BJ (cell line): ENCODE data around the gene DUSP5. TPM values are rescaled to one million over a fixed set of nuclear protein-coding genes. Genes with fewer than 3 reads are reported as not detected.

ENCODE experiments used
- CTCF ChIA-PET: fragments of 350-600 bp; formaldehyde crosslinking; extraction: SDS; loops from one replicate; lab custom pipeline; 2021; ENCODE audit warnings: antibody characterized with exemption, inconsistent platforms; lab: Yijun Ruan, JAX
- POLR2A ChIA-PET: fragments of 300-600 bp; sonication (Branson Sonifier 250); formaldehyde crosslinking; extraction: SDS; loops from one replicate; lab custom pipeline; 2021; ENCODE audit warnings: antibody characterized with exemption; lab: Charles Lee
- DNase-seq: peaks from one replicate; pipeline ENCODE4 v3.0.0-alpha.2; 2011; ENCODE audit warnings: low read depth
- H3K27me3 ChIP-seq: 2 replicates; pipeline ENCODE4 v1.6.0; 2011; ENCODE audit warnings: low read length; ENCODE audit not compliant: control insufficient read depth, insufficient read depth
- H3K36me3 ChIP-seq: 2 replicates; pipeline ENCODE4 v1.5.1; 2011; ENCODE audit warnings: low read length; ENCODE audit not compliant: control insufficient read depth, insufficient read depth
- H3K4me3 ChIP-seq: 2 replicates; pipeline ENCODE4 v1.5.1; 2011; ENCODE audit warnings: low read depth, mild to moderate bottlenecking, control low read depth, low read length
- polyA plus RNA-seq: library from polyadenylated mRNA; depleted of rRNA; stranded (reverse); fragments of >200 nt; gene quantifications from 2 replicates; pipeline ENCODE4 v1.2.3, GENCODE V29; 2011
- TF ChIP-seq, protein P1 (sequence below): IDR thresholded peaks from 2 replicates; pipeline ENCODE4 v1.5.1; 2011; ENCODE audit warnings: low read depth, mild to moderate bottlenecking, control low read depth, inconsistent platforms, low read length, moderate library complexity; ENCODE audit not compliant: insufficient read depth

The DUSP5 gene
- polyA plus RNA-seq, 1 experiment, result 30.4 TPM

GRCh38 chr10:110492069-110492822 is 5.5 kb upstream of the DUSP5 start:
- no peak for DNase-seq
- TF ChIP-seq, protein P1, sequence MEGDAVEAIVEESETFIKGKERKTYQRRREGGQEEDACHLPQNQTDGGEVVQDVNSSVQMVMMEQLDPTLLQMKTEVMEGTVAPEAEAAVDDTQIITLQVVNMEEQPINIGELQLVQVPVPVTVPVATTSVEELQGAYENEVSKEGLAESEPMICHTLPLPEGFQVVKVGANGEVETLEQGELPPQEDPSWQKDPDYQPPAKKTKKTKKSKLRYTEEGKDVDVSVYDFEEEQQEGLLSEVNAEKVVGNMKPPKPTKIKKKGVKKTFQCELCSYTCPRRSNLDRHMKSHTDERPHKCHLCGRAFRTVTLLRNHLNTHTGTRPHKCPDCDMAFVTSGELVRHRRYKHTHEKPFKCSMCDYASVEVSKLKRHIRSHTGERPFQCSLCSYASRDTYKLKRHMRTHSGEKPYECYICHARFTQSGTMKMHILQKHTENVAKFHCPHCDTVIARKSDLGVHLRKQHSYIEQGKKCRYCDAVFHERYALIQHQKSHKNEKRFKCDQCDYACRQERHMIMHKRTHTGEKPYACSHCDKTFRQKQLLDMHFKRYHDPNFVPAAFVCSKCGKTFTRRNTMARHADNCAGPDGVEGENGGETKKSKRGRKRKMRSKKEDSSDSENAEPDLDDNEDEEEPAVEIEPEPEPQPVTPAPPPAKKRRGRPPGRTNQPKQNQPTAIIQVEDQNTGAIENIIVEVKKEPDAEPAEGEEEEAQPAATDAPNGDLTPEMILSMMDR, result no peak
- POLR2A ChIA-PET, result interaction anchor here (0.6 kb wide), 1 partner anchor 418 kb away, joined by 6 read pairs; no protein-coding TSS in a partner anchor
- H3K27me3 ChIP-seq, result no peaks in the 10 kb centered on the region
- no peak overlapping the region for H3K4me3 ChIP-seq
- CTCF ChIA-PET, result interaction anchor here (1.0 to 2.2 kb wide), 4 partner anchors 9 to 180 kb away, joined by 3 to 8 read pairs (median 5); no protein-coding TSS in a partner anchor
- no peaks in the 10 kb centered on the region for H3K36me3 ChIP-seq

DNA sequence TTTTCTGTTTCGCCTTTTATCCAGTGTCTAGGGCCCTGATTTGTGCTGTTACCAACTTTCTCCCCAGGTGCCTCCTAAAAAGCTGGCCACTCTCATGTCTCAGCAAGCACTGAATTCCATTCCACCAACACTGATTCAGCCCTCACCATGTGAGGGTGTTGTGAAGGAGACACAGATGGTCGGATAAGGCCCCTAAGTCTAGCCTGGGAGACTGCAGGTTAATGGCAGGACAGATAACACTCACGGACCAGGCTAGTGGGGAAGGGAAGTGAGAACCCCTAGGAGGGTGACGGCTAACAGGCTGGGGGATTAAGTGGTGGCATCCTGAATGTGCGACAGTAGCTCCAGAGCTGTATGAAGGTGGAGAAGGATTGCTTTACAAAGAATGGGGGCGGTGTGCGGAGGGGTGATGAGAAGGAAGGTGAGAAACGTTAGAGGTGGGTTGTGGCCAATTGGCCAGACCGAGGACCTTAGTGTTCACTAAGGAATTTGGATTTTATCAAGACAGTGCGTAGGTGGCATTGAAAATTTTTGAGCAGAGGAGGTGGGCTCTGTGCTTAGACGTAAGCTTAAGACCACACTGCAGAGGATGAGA is 3.8 kb upstream of the DUSP5 start:
- ChIA-PET CTCF (interaction anchor here (0.7 to 8.2 kb wide), 5 partner anchors 10 to 189 kb away, joined by 3 to 72 read pairs (median 3); no protein-coding TSS in a partner anchor), POLR2A (no interaction called here)
- TF ChIP-seq, protein P1, result no peak
- Histone ChIP-seq H3K36me3 (no peaks in the 10 kb centered on the region), H3K4me3 (no peak overlapping the region), H3K27me3 (no peaks in the 10 kb centered on the region)
- DNase-seq, result no peak

DNA sequence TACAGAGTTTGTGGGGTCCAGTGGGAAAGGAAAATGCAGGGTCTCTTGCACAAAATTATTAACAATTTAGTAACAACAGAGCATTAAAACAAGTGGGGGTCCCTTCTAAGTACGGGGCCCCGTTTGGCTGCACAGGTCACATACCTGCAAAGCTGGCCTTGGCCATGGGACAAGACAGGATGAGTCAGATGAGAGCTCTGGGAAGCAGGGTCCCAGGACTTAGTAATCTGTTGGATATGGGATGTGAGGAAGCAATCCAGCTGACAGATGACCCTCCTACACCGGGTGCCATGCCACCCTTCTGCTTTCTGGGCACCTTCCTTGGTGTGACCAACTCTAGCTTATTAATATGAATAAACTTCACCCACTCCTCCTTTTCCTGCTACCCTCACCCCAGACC is 3.2 kb upstream of the DUSP5 start:
- ChIA-PET CTCF (interaction anchor here (0.7 to 8.2 kb wide), 4 partner anchors 79 to 189 kb away, joined by 3 to 72 read pairs (median 3); no protein-coding TSS in a partner anchor), POLR2A (no interaction called here)
- no peak for DNase-seq
- TF ChIP-seq, protein P1, result no peak
- no peaks in the 10 kb centered on the region for H3K27me3 ChIP-seq
- H3K4me3 ChIP-seq, result no peak overlapping the region
- no peaks in the 10 kb centered on the region for H3K36me3 ChIP-seq

DNA sequence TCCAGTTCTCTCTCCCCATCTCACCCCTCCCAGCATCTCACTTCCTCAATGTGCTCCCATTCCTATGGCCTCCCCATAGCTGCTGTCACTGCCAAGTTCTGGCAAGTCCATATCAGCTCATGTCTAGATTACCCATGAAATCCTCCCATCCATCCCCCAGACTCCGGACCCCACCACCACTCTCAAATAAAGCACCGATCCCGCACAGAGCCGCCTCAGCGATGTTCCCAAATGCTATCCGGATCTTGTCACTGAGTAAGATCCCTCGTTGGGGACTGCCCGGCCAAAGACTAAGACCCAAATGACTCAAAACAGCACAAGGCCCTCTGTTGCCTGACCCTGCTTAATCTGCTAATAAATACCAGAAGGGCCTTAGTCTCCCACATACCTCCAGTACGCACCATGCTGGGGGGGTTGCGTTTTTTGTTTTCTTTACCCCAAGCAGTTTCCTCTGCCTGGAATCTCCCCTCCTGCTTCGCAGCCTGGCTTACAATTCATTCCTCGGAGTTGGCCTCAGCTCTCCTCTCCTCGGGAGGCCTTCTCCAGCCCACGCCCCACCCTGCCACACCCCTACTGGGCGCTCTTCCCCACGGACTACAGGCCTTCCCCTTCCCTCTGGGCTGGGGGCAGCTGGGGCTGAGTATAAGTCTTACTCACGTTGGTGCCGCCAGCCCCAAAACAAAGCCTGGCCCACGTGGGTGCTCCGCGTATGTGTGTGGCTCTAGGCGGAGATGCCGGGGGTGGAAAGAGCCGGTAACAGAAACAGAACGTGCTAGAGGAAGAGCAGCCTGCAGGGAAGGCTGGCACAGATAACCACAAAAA is 1.8 kb upstream of the DUSP5 start:
- H3K27me3 ChIP-seq, result no peaks in the 10 kb centered on the region
- DNase-seq, result peak; percentile 81
- ChIA-PET POLR2A (interaction anchor here (0.6 to 0.7 kb wide), 2 partner anchors 48 to 143 kb away, joined by 3 to 4 read pairs; no protein-coding TSS in a partner anchor), CTCF (interaction anchor here (0.9 to 8.2 kb wide), 3 partner anchors 51 to 186 kb away, joined by 3 to 72 read pairs (median 3); no protein-coding TSS in a partner anchor)
- peak overlapping the region; percentile 71 for H3K4me3 ChIP-seq
- no peaks in the 10 kb centered on the region for H3K36me3 ChIP-seq
- TF ChIP-seq, protein P1, result no peak
